ENCODE measurements around the gene GPT2. TPM values are rescaled to one million over a fixed set of nuclear protein-coding genes. Genes with fewer than 3 reads are reported as not detected.

Gene GPT2
- total RNA-seq, 1 donor from 2014 or later: 47.8 TPM

- Mint-ChIP-seq H3K4me1 (ENCODE audit: unreplicated experiment) (peaks cover 12% of the 10 kb centered on the region), H3K27ac (no peak overlapping the region), H3K27me3 (peaks cover 2% of the 10 kb centered on the region), H3K9me3 (no peaks in the 10 kb centered on the region), H3K4me3 (no peak overlapping the region), H3K36me3 (peaks cover 13% of the 10 kb centered on the region)
- DNase-seq (ENCODE audit: extremely low spot score, unreplicated experiment): no peak
- no peak for TF ChIP-seq CTCF (conservative IDR thresholded peaks at IDR 0.05)
These were observed 5.8 kb downstream of the GPT2 start for GRCh38 chr16:46889942-46890300.

GRCh38 chr16:46891910-46892309 lies 7.7 kb downstream of the GPT2 start:
- H3K4me3 Mint-ChIP-seq: no peak overlapping the region
- H3K27ac Mint-ChIP-seq: no peak overlapping the region
- peaks cover 15% of the 10 kb centered on the region for H3K4me1 Mint-ChIP-seq (ENCODE audit: unreplicated experiment)
- H3K27me3 Mint-ChIP-seq: no peaks in the 10 kb centered on the region
- peaks cover 7% of the 10 kb centered on the region for H3K36me3 Mint-ChIP-seq
- TF ChIP-seq CTCF (conservative IDR thresholded peaks at IDR 0.05): no peak
- no peaks in the 10 kb centered on the region for H3K9me3 Mint-ChIP-seq
- no peak for DNase-seq (ENCODE audit: extremely low spot score, unreplicated experiment)

- Mint-ChIP-seq H3K4me1 (ENCODE audit: unreplicated experiment) (peaks cover 14% of the 10 kb centered on the region), H3K27me3 (no peaks in the 10 kb centered on the region), H3K27ac (no peak overlapping the region), H3K9me3 (no peaks in the 10 kb centered on the region), H3K4me3 (no peak overlapping the region), H3K36me3 (peaks cover 7% of the 10 kb centered on the region)
- no peak for TF ChIP-seq CTCF (conservative IDR thresholded peaks at IDR 0.05)
- DNase-seq (ENCODE audit: extremely low spot score, unreplicated experiment): no peak
These were observed 10.0 kb downstream of the GPT2 start for GRCh38 chr16:46894036-46894672.

GRCh38 chr16:46895399-46896313 lies 11.5 kb downstream of the GPT2 start:
- peak overlapping the region; percentile 55 for H3K27ac Mint-ChIP-seq
- TF ChIP-seq CTCF (conservative IDR thresholded peaks at IDR 0.05): no peak
- H3K9me3 Mint-ChIP-seq: no peaks in the 10 kb centered on the region
- H3K36me3 Mint-ChIP-seq: peaks cover 7% of the 10 kb centered on the region
- H3K4me1 Mint-ChIP-seq (ENCODE audit: unreplicated experiment): peaks cover 14% of the 10 kb centered on the region
- H3K4me3 Mint-ChIP-seq: no peak overlapping the region
- DNase-seq (ENCODE audit: extremely low spot score, unreplicated experiment): no peak
- H3K27me3 Mint-ChIP-seq: no peaks in the 10 kb centered on the region

GRCh38 chr16:46896314-46896968 lies 12.3 kb downstream of the GPT2 start:
- DNase-seq (ENCODE audit: extremely low spot score, unreplicated experiment): no peak
- H3K27me3 Mint-ChIP-seq: no peaks in the 10 kb centered on the region
- H3K9me3 Mint-ChIP-seq: no peaks in the 10 kb centered on the region
- H3K4me3 Mint-ChIP-seq: no peak overlapping the region
- peaks cover 7% of the 10 kb centered on the region for H3K36me3 Mint-ChIP-seq
- H3K4me1 Mint-ChIP-seq (ENCODE audit: unreplicated experiment): peaks cover 14% of the 10 kb centered on the region
- no peak for TF ChIP-seq CTCF (conservative IDR thresholded peaks at IDR 0.05)
- H3K27ac Mint-ChIP-seq: peak overlapping the region; percentile 55

All from type B pancreatic cell (in vitro differentiated cells).